GM12878 (cell line): ENCODE data around the gene METRNL. TPM values are rescaled to one million over a fixed set of nuclear protein-coding genes. Genes with fewer than 3 reads are reported as not detected.

Experiments used
- ATAC-seq: fragments of 200-7000 bp; cut with Tn5 transposase; 3 replicates; pipeline ENCODE4 v1.9.1; 2020; ENCODE audit warnings: mild to moderate bottlenecking, moderate library complexity
- BruUV-seq: library from RNA; stranded (reverse); fragments of 400-500 nt; replicated peaks from 2 replicates; lab custom pipeline; 2021; lab: Mats Ljungman, UMichigan
- CTCF ChIA-PET: fragments of 300-600 bp; sonication (Branson Sonifier 250); formaldehyde crosslinking; extraction: SDS; loops from one replicate; lab custom pipeline; 2021; ENCODE audit warnings: inconsistent platforms; lab: Yijun Ruan, JAX
- POLR2A ChIA-PET: fragments of 350-600 bp; formaldehyde crosslinking; extraction: SDS; loops from one replicate; lab custom pipeline; 2021; ENCODE audit warnings: inconsistent platforms; lab: Charles Lee
- RAD21 ChIA-PET: fragments of 300-600 bp; sonication (Branson Sonifier 250); formaldehyde crosslinking; loops from one replicate; lab custom pipeline; 2023; ENCODE audit warnings: antibody characterized with exemption; ENCODE audit not compliant: unreplicated experiment; lab: Charles Lee
- SMC1A ChIA-PET: fragments of 300-600 bp; sonication (Branson Sonifier 250); formaldehyde crosslinking; loops from one replicate; lab custom pipeline; 2023; ENCODE audit not compliant: unreplicated experiment, uncharacterized antibody; lab: Charles Lee
- DNase-seq: peaks from one replicate; pipeline ENCODE4 v3.0.0-alpha.2; 2011; ENCODE audit warnings: low read depth, low spot score
- FAIRE-seq: peaks from 3 replicates; lab custom pipeline; 2011; peaks lifted over from hg19 to GRCh38; lab: Jason Lieb, UNC
- H2AFZ ChIP-seq: 2 replicates; pipeline ENCODE4 v1.6.0; 2011; ENCODE audit warnings: low read depth, low read length, control low read depth; ENCODE audit not compliant: control insufficient read depth
- H3K27ac ChIP-seq: 2 replicates; pipeline ENCODE4 v1.5.1; 2011; ENCODE audit warnings: control low read depth; ENCODE audit not compliant: control insufficient read depth, insufficient read depth
- H3K27me3 ChIP-seq, 2 experiments: replicated peaks in 1 of 2; 2 replicates each; pipeline versions ENCODE4 v1.6.0 to v1.6.1; 2011; ENCODE audit warnings: low read length in 1 of 2; ENCODE audit not compliant: control insufficient read depth in 2 of 2, insufficient read depth in 2 of 2
- H3K36me3 ChIP-seq, 2 experiments: 2 replicates each; pipeline ENCODE4 v1.5.1; 2011; ENCODE audit warnings: low read length in 1 of 2; ENCODE audit not compliant: control insufficient read depth in 2 of 2, insufficient read depth in 2 of 2
- H3K4me1 ChIP-seq: 2 replicates; pipeline ENCODE4 v1.6.1; 2011; ENCODE audit warnings: mild to moderate bottlenecking, low read length, moderate library complexity, mixed read lengths; ENCODE audit not compliant: control insufficient read depth, insufficient read depth
- H3K4me2 ChIP-seq: 2 replicates; pipeline ENCODE4 v1.6.0; 2011; ENCODE audit warnings: control low read depth; ENCODE audit not compliant: control insufficient read depth, insufficient read depth
- H3K4me3 ChIP-seq: fragments of 200-600 bp; sonication (generic); 2 replicates; pipeline ENCODE4 v1.5.1; 2016
- H3K79me2 ChIP-seq: 2 replicates; pipeline ENCODE4 v1.6.0; 2011; ENCODE audit warnings: low read length; ENCODE audit not compliant: control insufficient read depth, insufficient read depth
- H3K9ac ChIP-seq: 2 replicates; pipeline ENCODE4 v1.8.0; 2011; ENCODE audit warnings: low read length, control low read depth, mixed read lengths; ENCODE audit not compliant: control insufficient read depth, insufficient read depth
- H3K9me3 ChIP-seq: replicated peaks from 3 replicates; pipeline ENCODE4 v1.5.1; 2011; ENCODE audit warnings: mild to moderate bottlenecking, low read length; ENCODE audit not compliant: control insufficient read depth, insufficient read depth
- H4K20me1 ChIP-seq: 2 replicates; pipeline ENCODE4 v1.6.0; 2011; ENCODE audit not compliant: control insufficient read depth, insufficient read depth
- BHLHE40 ChIP-seq, 2 experiments: fragments of 450-650 bp in 1 of 2; IDR thresholded peaks; 2 replicates each; pipeline ENCODE4 v1.6.1; 2011 to 2017; ENCODE audit warnings: low read depth in 2 of 2, borderline replicate concordance in 1 of 2, improper control_type of control experiment in 1 of 2, low read length in 1 of 2, mild to moderate bottlenecking in 1 of 2
- DPF2 ChIP-seq: fragments of 450-650 bp; IDR thresholded peaks from 2 replicates; pipeline ENCODE4 v1.6.1; 2017; ENCODE audit warnings: mild to moderate bottlenecking
- GATAD2B ChIP-seq: fragments of 450-650 bp; conservative IDR thresholded peaks from 2 replicates; pipeline ENCODE4 v1.6.1; 2017; ENCODE audit warnings: low read depth, mild to moderate bottlenecking, moderate library complexity
- IKZF1 ChIP-seq: fragments of 450-650 bp; conservative IDR thresholded peaks from 2 replicates; pipeline ENCODE4 v1.6.1; 2017; ENCODE audit warnings: antibody characterized with exemption, mild to moderate bottlenecking
- LARP7 ChIP-seq: fragments of 450-650 bp; IDR thresholded peaks from 2 replicates; pipeline ENCODE4 v1.6.1; 2017; ENCODE audit warnings: mild to moderate bottlenecking
- NFYB ChIP-seq: IDR thresholded peaks from 2 replicates; pipeline ENCODE4 v1.6.1; 2011; ENCODE audit warnings: low read depth, mild to moderate bottlenecking, low read length, improper control_type of control experiment, moderate library complexity; ENCODE audit not compliant: insufficient read depth
- NRF1 ChIP-seq: conservative IDR thresholded peaks from 2 replicates; pipeline ENCODE4 v1.6.1; 2011; ENCODE audit warnings: mild to moderate bottlenecking, low read depth, low read length, improper control_type of control experiment
- RUNX3 ChIP-seq: IDR thresholded peaks from 2 replicates; pipeline ENCODE4 v1.6.1; 2012; ENCODE audit warnings: low read length, inconsistent platforms
- YY1 ChIP-seq: IDR thresholded peaks from 2 replicates; pipeline ENCODE4 v1.6.1; 2011; ENCODE audit warnings: low read depth, mild to moderate bottlenecking, low read length
- WGBS: methylation state at CpG from one replicate; pipeline ENCODE4 v1.1.6; 2016; ENCODE audit warnings: low lambda C conversion rate; ENCODE audit not compliant: insufficient replicate concordance, insufficient coverage; ENCODE audit errors: missing lambda C conversion rate; 5-methylcytosine and 5-hydroxymethylcytosine counted together
- in situ Hi-C: fragments of 300-500 bp; cut with MboI; formaldehyde crosslinking; loops from 9 replicates; pipeline ENCODE4 v1.14.3; 2018; ENCODE audit warnings: mixed read lengths
- intact Hi-C: fragments of 100-400 bp; cut with micrococcal nuclease; formaldehyde crosslinking; loops from one replicate; pipeline ENCODE4 v1.14.2; 2022; ENCODE audit not compliant: unreplicated experiment
- polyA plus RNA-seq, 11 experiments: library from polyadenylated mRNA; depleted of rRNA in 4 of 11; unstranded in 6 of 11; stranded (reverse) in 5 of 11; fragments of >200 nt; fragmentation: Nextera tagmentation in 4 of 11; fragmentation: Illumina TruSeq in 1 of 11; extraction: Ambion mirVana in 4 of 11; extraction: Trizol in 1 of 11; gene quantifications; 1 replicate in 1 of 11; 2 replicates in 10 of 11; pipeline versions ENCODE4 v1.2.1 to v1.2.3, GENCODE V29; 2011 to 2016; ENCODE audit warnings: inconsistent platforms in 2 of 11, missing spikeins in 2 of 11, low read depth in 1 of 11
- total RNA-seq, 4 experiments: library from RNA; depleted of rRNA in 3 of 4; stranded (reverse); fragments of >200 nt in 3 of 4; fragmentation: Illumina TruSeq in 1 of 4; extraction: Trizol in 1 of 4; gene quantifications; 2 replicates each; pipeline versions ENCODE4 v1.2.1 to v1.2.3, GENCODE V29; 2013 to 2021

The METRNL gene
- total and polyA plus RNA-seq, 10 of the 15 experiments (the other 5 are each of a cell fraction or from before 2014, with no cell fraction given), result 0.05 to 3.7 (median 0.48) TPM; not detected in 2

DNA sequence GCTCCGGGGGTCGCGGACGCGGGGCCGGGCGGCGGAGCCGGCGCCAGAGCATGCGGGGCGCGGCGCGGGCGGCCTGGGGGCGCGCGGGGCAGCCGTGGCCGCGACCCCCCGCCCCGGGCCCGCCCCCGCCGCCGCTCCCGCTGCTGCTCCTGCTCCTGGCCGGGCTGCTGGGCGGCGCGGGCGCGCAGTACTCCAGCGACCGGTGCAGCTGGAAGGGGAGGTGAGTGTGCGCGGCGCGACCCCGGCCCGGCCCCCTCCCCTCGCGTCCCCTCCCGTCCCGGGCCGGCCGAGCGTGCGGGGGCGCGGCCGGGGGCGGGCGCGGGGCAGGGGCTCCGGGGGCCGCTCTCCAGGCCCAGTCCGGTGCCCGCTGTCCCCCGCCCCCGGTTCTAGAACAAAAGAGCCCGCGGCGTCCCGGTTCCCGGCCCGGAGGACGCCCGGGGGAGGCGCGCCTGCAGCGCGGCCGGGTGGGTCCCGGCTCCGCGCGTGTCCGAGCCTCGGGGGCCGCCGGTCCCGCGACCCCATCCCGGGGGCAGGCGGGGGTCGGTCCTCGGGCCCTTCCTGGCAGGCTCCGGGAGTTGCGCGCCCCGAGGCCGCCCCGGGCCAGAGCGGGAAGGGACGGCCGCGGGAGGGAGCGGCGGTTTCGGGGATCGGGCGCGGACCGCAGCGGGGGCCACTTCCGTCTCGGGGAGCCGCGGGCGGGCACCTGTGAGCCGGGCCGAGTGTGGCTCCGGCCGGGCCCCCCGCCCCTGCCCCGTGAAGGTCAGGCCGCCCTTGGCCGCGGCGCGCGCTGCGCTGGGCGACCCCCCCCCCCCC lies 563 bp downstream of the METRNL start:
- Histone ChIP-seq H4K20me1 (no peaks in the 10 kb centered on the region), H3K4me2 (peak overlapping the region; percentile 42; the same call in 1 of the 2 replicates), H3K27ac (no peak overlapping the region), H3K79me2 (no peaks in the 10 kb centered on the region), H3K27me3 (peaks cover 4 to 24% of the 10 kb centered on the region in 2 experiments), H3K9me3 (no peaks in the 10 kb centered on the region), H3K9ac (no peak overlapping the region), H2AFZ (no peak overlapping the region), H3K4me3 (no peak overlapping the region), H3K36me3 (no peaks in the 10 kb centered on the region), H3K4me1 (0 out of 2 replicates have a peak, but pooled peaks cover 3% of the 10 kb centered on the region)
- intact Hi-C loops, result no loop called here
- WGBS, result 0% methylated on average over 28 of the region's 127 CpGs
- ATAC-seq (no peak), DNase-seq (no peak), FAIRE-seq (no peak)
- POLR2A ChIA-PET, result no interaction called here
- TF ChIP-seq NRF1 (no peak), GATAD2B (peak; percentile 48; the same call in 1 of the 2 replicates), DPF2 (peak; percentile 26; the same call in 1 of the 2 replicates), NFYB (no peak), YY1 (no peak), BHLHE40 (IDR thresholded peaks at IDR 0.05; ENCODE audit: borderline replicate concordance in 1 of 2, low read depth in 2 of 2, low read length in 1 of 2) (0 out of 4 replicates have a peak, but pooled peaks of 1 of the 2 experiments have one; percentile 8), LARP7 (0 out of 2 replicates have a peak, but pooled peaks have one; percentile 35), RUNX3 (peak; percentile 20; the same call in 1 of the 2 replicates), IKZF1 (peak; percentile 36; the same call in 1 of the 2 replicates)
- no TSS peak for BruUV-seq
- SMC1A ChIA-PET, result no interaction called here
- RAD21 ChIA-PET, result no interaction called here
- CTCF ChIA-PET, result no interaction called here
- in situ Hi-C loops, result no loop called here
